Gastroesophageal sphincter (tissue), 3 donors: ENCODE data around the gene LMNTD2.

ENCODE experiments used
- EP300 ChIP-seq: sonication (generic); formaldehyde crosslinking; IDR thresholded peaks from one replicate; pipeline ENCODE4 v1.6.1; 2017; ENCODE audit warnings: antibody characterized with exemption, mild to moderate bottlenecking
- POLR2A ChIP-seq, 2 donors: fragments of 450-650 bp; IDR thresholded peaks; one replicate each; pipeline ENCODE4 v1.6.1; 2017; ENCODE audit warnings: antibody characterized with exemption in 2 of 2, mild to moderate bottlenecking in 2 of 2, moderate library complexity in 1 of 2
- POLR2AphosphoS5 ChIP-seq: sonication (generic); formaldehyde crosslinking; IDR thresholded peaks from one replicate; pipeline ENCODE4 v1.6.1; 2017; ENCODE audit warnings: antibody characterized with exemption
- TF ChIP-seq, protein P1 (sequence below), 4 experiments: fragments of 200-600 bp in 2 of 4; fragments of 450-650 bp in 2 of 4; sonication (generic) in 1 of 4; IDR thresholded peaks; one replicate each; pipeline ENCODE4 v1.5.1; 2017 to 2019; ENCODE audit warnings: antibody characterized with exemption in 4 of 4, mild to moderate bottlenecking in 2 of 4, moderate library complexity in 2 of 4

DNA sequence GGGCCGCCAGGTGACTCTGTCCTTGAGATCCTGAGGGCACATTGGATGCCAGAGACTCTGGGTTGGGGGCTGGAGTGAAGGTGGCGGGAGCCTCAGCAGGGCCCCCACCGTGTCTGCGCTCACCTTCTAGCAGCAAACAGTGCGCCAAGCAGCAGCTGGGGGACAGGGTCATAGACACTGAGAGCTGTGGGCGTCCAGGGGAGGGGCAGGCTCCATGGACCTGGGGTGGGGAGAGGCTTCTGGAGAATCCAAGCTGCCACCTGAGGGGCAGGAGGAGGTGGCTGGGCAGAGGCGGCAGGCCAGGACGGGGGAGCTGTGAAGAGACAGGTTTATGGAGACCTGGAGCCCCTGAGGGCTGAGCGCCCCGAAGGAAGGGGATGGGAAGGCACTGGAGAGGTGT is 23.7 kb upstream of the LMNTD2 start:
- TF ChIP-seq EP300, result no peak
- TF ChIP-seq POLR2A (IDR thresholded peaks at IDR 0.05), result no peak
- TF ChIP-seq, protein P1, sequence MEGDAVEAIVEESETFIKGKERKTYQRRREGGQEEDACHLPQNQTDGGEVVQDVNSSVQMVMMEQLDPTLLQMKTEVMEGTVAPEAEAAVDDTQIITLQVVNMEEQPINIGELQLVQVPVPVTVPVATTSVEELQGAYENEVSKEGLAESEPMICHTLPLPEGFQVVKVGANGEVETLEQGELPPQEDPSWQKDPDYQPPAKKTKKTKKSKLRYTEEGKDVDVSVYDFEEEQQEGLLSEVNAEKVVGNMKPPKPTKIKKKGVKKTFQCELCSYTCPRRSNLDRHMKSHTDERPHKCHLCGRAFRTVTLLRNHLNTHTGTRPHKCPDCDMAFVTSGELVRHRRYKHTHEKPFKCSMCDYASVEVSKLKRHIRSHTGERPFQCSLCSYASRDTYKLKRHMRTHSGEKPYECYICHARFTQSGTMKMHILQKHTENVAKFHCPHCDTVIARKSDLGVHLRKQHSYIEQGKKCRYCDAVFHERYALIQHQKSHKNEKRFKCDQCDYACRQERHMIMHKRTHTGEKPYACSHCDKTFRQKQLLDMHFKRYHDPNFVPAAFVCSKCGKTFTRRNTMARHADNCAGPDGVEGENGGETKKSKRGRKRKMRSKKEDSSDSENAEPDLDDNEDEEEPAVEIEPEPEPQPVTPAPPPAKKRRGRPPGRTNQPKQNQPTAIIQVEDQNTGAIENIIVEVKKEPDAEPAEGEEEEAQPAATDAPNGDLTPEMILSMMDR (IDR thresholded peaks at IDR 0.05), result no peak
- no peak for TF ChIP-seq POLR2AphosphoS5
